Activated T-cell treated with anti-CD3 and anti-CD28 coated beads, Interleukin-2, amount 50 U/mL, for 1 hour (primary cell): ENCODE results near the gene CACNA2D3.

Experiments
- DNase-seq: peaks from one replicate; pipeline ENCODE4 v3.0.0-alpha.2; 2020

Gene CACNA2D3

GRCh38 chr3:54131026-54131605, 8.8 kb downstream of the CACNA2D3 start:
- no peak for DNase-seq

- DNase-seq: no peak
Observed at GRCh38 chr3:54131890-54132289, 9.5 kb downstream of the CACNA2D3 start.

- no peak for DNase-seq
Observed at GRCh38 chr3:54132685-54133084, 10.3 kb downstream of the CACNA2D3 start.

GRCh38 chr3:54133196-54133595, 10.8 kb downstream of the CACNA2D3 start:
- DNase-seq: no peak

- no peak for DNase-seq
Observed at GRCh38 chr3:54134155-54134554, 11.8 kb downstream of the CACNA2D3 start.

GRCh38 chr3:54134713-54135112, 12.4 kb downstream of the CACNA2D3 start:
- DNase-seq: no peak

- no peak for DNase-seq
Observed at GRCh38 chr3:54137311-54137710, 15.0 kb downstream of the CACNA2D3 start.

GRCh38 chr3:54138937-54139547, 16.7 kb downstream of the CACNA2D3 start:
- DNase-seq: no peak

- no peak for DNase-seq
Observed at GRCh38 chr3:54139630-54140029, 17.3 kb downstream of the CACNA2D3 start.

GRCh38 chr3:54144284-54144683, 21.9 kb downstream of the CACNA2D3 start:
- DNase-seq: no peak

GRCh38 chr3:54146506-54147239, 24.3 kb downstream of the CACNA2D3 start:
- DNase-seq: no peak

- DNase-seq: no peak
Observed at GRCh38 chr3:54150864-54151467, 28.6 kb downstream of the CACNA2D3 start.

- DNase-seq: no peak
Observed at GRCh38 chr3:54153477-54153876, 31.1 kb downstream of the CACNA2D3 start.

- no peak for DNase-seq
Observed at GRCh38 chr3:54157860-54158259, 35.5 kb downstream of the CACNA2D3 start.

GRCh38 chr3:54159917-54160316, 37.6 kb downstream of the CACNA2D3 start:
- no peak for DNase-seq

- DNase-seq: no peak
Observed at GRCh38 chr3:54163441-54163840, 41.1 kb downstream of the CACNA2D3 start.

- no peak for DNase-seq
Observed at GRCh38 chr3:54164192-54164975, 42.0 kb downstream of the CACNA2D3 start.

GRCh38 chr3:54165865-54166264, 43.5 kb downstream of the CACNA2D3 start:
- no peak for DNase-seq

GRCh38 chr3:54167999-54168398, 45.6 kb downstream of the CACNA2D3 start:
- DNase-seq: no peak

- DNase-seq: no peak
Observed at GRCh38 chr3:54168451-54168850, 46.1 kb downstream of the CACNA2D3 start.

GRCh38 chr3:54169524-54169923, 47.2 kb downstream of the CACNA2D3 start:
- DNase-seq: no peak

GRCh38 chr3:54171509-54171908, 49.2 kb downstream of the CACNA2D3 start:
- DNase-seq: no peak

GRCh38 chr3:54171951-54172350, 49.6 kb downstream of the CACNA2D3 start:
- no peak for DNase-seq
